ENCODE results near the gene GRPR. TPM values are rescaled to one million over a fixed set of nuclear protein-coding genes. Genes with fewer than 3 reads are reported as not detected.
"Not testable (repeated sequence)": the region's sequence is repeated elsewhere in the genome, so short reads cannot be mapped to it uniquely, and the experiment has no call there.

The GRPR gene
- total and polyA plus RNA-seq, 9 donors, result 0.48 to 0.81 (median 0.68) TPM

DNA sequence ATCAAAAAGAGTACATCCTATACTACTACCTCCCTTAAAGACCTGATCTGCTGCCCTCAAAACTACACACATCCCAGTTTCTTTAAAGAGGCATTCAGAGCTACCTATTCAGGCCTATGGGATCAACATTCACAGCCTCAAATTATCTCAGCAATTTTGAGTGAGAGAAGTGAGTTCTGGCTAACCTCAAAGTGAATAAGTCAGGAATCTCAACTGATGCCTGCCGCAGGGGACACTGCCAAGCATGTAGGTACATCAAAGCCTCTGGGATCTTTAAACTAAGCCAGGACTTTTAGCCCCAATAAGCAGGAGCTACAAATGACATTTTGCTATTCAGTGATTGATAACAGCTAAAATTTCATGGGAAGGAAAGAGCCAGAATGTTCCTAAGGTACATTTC lies 11.6 kb downstream of the GRPR start:
- no CpG with 5 or more reads among the region's 1 CpG for WGBS (ENCODE audit: insufficient coverage)

GRCh38 chrX:16136080-16136479 lies 12.7 kb downstream of the GRPR start:
- WGBS (ENCODE audit: insufficient coverage), result no CpG with 5 or more reads among the region's 2 CpGs
- H3K9me3 ChIP-seq (replicated peaks; ENCODE audit: control insufficient read depth, low read depth, low read length), result no peaks in the 10 kb centered on the region
- no peak overlapping the region for H3K4me3 ChIP-seq (ENCODE audit: low read length)
- no peaks in the 10 kb centered on the region for H3K4me1 ChIP-seq (ENCODE audit: control insufficient read depth, insufficient read depth, low read length)
- peaks cover 9% of the 10 kb centered on the region for H3K27me3 ChIP-seq (ENCODE audit: control insufficient read depth, insufficient read depth, low read length)
- no peaks in the 10 kb centered on the region for H3K36me3 ChIP-seq (ENCODE audit: control insufficient read depth, insufficient read depth, low read length)
- no peak overlapping the region for H3K27ac ChIP-seq (ENCODE audit: low read length)
- DNase-seq, result no peak

More for the DNA sequence above, 11.6 kb downstream of the GRPR start:
- Histone ChIP-seq H3K4me3 (ENCODE audit: low read length) (no peak overlapping the region), H3K4me1 (ENCODE audit: control insufficient read depth, insufficient read depth, low read length) (no peaks in the 10 kb centered on the region), H3K36me3 (ENCODE audit: control insufficient read depth, insufficient read depth, low read length) (no peaks in the 10 kb centered on the region), H3K27ac (ENCODE audit: low read length) (no peak overlapping the region), H3K9me3 (replicated peaks; ENCODE audit: control insufficient read depth, low read depth, low read length) (no peaks in the 10 kb centered on the region), H3K27me3 (ENCODE audit: control insufficient read depth, insufficient read depth, low read length) (peaks cover 8% of the 10 kb centered on the region)
- DNase-seq, result no peak

- Histone ChIP-seq H3K9me3 (replicated peaks; ENCODE audit: control insufficient read depth, low read depth, low read length) (no peaks in the 10 kb centered on the region), H3K36me3 (ENCODE audit: control insufficient read depth, insufficient read depth, low read length) (no peaks in the 10 kb centered on the region), H3K27ac (ENCODE audit: low read length) (no peak overlapping the region), H3K4me3 (ENCODE audit: low read length) (no peak overlapping the region), H3K4me1 (ENCODE audit: control insufficient read depth, insufficient read depth, low read length) (no peaks in the 10 kb centered on the region), H3K27me3 (ENCODE audit: control insufficient read depth, insufficient read depth, low read length) (peaks cover 13% of the 10 kb centered on the region)
- no peak for DNase-seq
These were observed 14.2 kb downstream of the GRPR start for GRCh38 chrX:16137416-16138107.

GRCh38 chrX:16138108-16138427 lies 14.7 kb downstream of the GRPR start:
- Histone ChIP-seq H3K9me3 (replicated peaks; ENCODE audit: control insufficient read depth, low read depth, low read length) (no peaks in the 10 kb centered on the region), H3K4me1 (ENCODE audit: control insufficient read depth, insufficient read depth, low read length) (no peaks in the 10 kb centered on the region), H3K27ac (ENCODE audit: low read length) (no peak overlapping the region), H3K27me3 (ENCODE audit: control insufficient read depth, insufficient read depth, low read length) (peaks cover 13% of the 10 kb centered on the region), H3K4me3 (ENCODE audit: low read length) (no peak overlapping the region), H3K36me3 (ENCODE audit: control insufficient read depth, insufficient read depth, low read length) (no peaks in the 10 kb centered on the region)
- no peak for DNase-seq
- 71% methylated on average over 1 of the region's 1 CpG for WGBS (ENCODE audit: insufficient coverage)

- no peak overlapping the region for H3K4me3 ChIP-seq (ENCODE audit: low read length)
- no peaks in the 10 kb centered on the region for H3K36me3 ChIP-seq (ENCODE audit: control insufficient read depth, insufficient read depth, low read length)
- H3K27me3 ChIP-seq (ENCODE audit: control insufficient read depth, insufficient read depth, low read length), result peaks cover 11% of the 10 kb centered on the region
- DNase-seq, result no peak
- H3K4me1 ChIP-seq (ENCODE audit: control insufficient read depth, insufficient read depth, low read length), result no peaks in the 10 kb centered on the region
- no peak overlapping the region for H3K27ac ChIP-seq (ENCODE audit: low read length)
- H3K9me3 ChIP-seq (replicated peaks; ENCODE audit: control insufficient read depth, low read depth, low read length), result no peaks in the 10 kb centered on the region
- 69% methylated on average over 2 of the region's 4 CpGs for WGBS (ENCODE audit: insufficient coverage)
These were observed 17.1 kb downstream of the GRPR start for GRCh38 chrX:16140448-16140847.

DNA sequence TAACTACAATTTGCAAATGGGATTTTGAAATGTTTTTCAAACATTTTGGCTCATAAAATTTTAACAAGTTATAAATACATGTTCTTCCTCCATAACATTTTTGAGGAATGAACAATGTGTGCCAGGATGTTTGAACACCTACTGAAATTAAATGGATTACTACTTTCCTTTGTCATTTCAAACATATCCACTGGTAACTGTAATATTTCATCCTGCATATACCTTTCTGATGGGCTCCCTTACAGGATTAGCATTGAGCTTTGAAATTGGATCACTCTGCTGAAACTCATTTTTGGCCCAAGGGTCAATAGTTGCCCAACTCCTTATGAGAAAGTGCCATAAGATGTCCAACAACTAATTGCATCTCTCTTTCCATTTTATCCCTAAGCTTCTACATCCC lies 17.6 kb downstream of the GRPR start:
- Histone ChIP-seq H3K4me1 (ENCODE audit: control insufficient read depth, insufficient read depth, low read length) (no peaks in the 10 kb centered on the region), H3K36me3 (ENCODE audit: control insufficient read depth, insufficient read depth, low read length) (no peaks in the 10 kb centered on the region), H3K9me3 (replicated peaks; ENCODE audit: control insufficient read depth, low read depth, low read length) (no peaks in the 10 kb centered on the region), H3K4me3 (ENCODE audit: low read length) (no peak overlapping the region), H3K27me3 (ENCODE audit: control insufficient read depth, insufficient read depth, low read length) (peaks cover 11% of the 10 kb centered on the region), H3K27ac (ENCODE audit: low read length) (no peak overlapping the region)
- no peak for DNase-seq

- no peak for DNase-seq
- H3K4me1 ChIP-seq (ENCODE audit: control insufficient read depth, insufficient read depth, low read length), result no peaks in the 10 kb centered on the region
- H3K27me3 ChIP-seq (ENCODE audit: control insufficient read depth, insufficient read depth, low read length), result peaks cover 11% of the 10 kb centered on the region
- no peak overlapping the region for H3K27ac ChIP-seq (ENCODE audit: low read length)
- no peaks in the 10 kb centered on the region for H3K36me3 ChIP-seq (ENCODE audit: control insufficient read depth, insufficient read depth, low read length)
- 83% methylated on average over 1 of the region's 4 CpGs for WGBS (ENCODE audit: insufficient coverage)
- H3K4me3 ChIP-seq (ENCODE audit: low read length), result no peak overlapping the region
- H3K9me3 ChIP-seq (replicated peaks; ENCODE audit: control insufficient read depth, low read depth, low read length), result no peaks in the 10 kb centered on the region
These were observed 18.3 kb downstream of the GRPR start for GRCh38 chrX:16141422-16142245.

DNA sequence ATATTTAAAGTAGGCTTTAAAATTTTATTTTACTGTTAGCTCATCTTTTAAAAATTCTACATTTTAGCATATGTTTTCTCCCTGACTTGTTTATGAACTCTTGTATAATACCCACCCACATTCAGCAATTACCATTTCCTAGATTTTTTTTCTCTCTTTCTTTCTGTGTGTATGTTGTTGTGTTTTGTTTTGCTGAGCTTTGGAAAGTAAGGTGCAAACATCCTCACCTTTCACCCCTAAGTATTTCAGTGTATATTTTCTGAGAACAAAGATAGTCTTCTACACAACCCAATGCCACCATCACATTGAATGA lies 18.8 kb downstream of the GRPR start:
- no peaks in the 10 kb centered on the region for H3K9me3 ChIP-seq (replicated peaks; ENCODE audit: control insufficient read depth, low read depth, low read length)
- no peak overlapping the region for H3K27ac ChIP-seq (ENCODE audit: low read length)
- no peak overlapping the region for H3K4me3 ChIP-seq (ENCODE audit: low read length)
- no peaks in the 10 kb centered on the region for H3K4me1 ChIP-seq (ENCODE audit: control insufficient read depth, insufficient read depth, low read length)
- no peaks in the 10 kb centered on the region for H3K36me3 ChIP-seq (ENCODE audit: control insufficient read depth, insufficient read depth, low read length)
- H3K27me3 ChIP-seq (ENCODE audit: control insufficient read depth, insufficient read depth, low read length), result peaks cover 11% of the 10 kb centered on the region
- DNase-seq, result no peak

DNA sequence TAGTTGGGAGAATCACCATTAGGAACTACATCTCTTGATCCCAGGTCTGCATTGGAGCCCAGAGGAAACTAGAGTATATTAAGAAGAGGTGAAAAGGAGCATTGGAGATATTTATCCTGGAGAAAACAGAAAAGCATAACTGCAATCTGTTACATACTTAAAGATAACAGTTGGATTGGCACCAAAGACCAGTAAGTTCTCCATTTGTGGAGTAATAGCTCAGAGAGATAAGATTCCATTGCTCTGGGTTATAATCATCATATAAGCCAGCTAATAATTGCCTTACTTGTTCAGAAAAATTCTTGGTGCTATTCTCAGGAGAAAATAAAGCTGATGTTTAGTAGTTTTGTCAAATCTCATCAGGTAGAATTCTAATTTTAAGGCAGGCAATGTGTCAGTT lies 20.6 kb downstream of the GRPR start:
- peaks cover 18% of the 10 kb centered on the region for H3K27me3 ChIP-seq (ENCODE audit: control insufficient read depth, insufficient read depth, low read length)
- H3K4me1 ChIP-seq (ENCODE audit: control insufficient read depth, insufficient read depth, low read length), result no peaks in the 10 kb centered on the region
- no peak overlapping the region for H3K4me3 ChIP-seq (ENCODE audit: low read length)

DNA sequence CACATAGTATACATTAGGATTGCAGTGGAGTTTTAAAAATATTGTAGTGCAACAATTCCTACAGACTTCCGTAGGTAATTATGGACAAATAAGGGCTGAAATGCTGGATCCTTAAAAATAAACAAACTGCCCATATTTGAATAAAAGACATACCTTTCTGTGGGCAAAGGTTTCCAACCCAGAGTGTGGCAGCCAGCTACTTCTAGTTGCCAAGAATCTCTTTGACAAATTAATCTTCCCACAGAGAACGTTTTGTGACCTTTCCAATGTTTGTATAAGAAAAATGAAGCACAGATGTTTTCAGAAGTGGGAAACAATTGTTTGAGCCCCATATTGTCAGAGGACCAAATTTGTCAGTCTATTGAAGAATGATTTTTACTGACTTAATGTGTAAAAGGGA lies 21.1 kb downstream of the GRPR start:
- no peak overlapping the region for H3K27ac ChIP-seq (ENCODE audit: low read length)
- peaks cover 15% of the 10 kb centered on the region for H3K27me3 ChIP-seq (ENCODE audit: control insufficient read depth, insufficient read depth, low read length)
- no peaks in the 10 kb centered on the region for H3K9me3 ChIP-seq (replicated peaks; ENCODE audit: control insufficient read depth, low read depth, low read length)
- no CpG with 5 or more reads among the region's 2 CpGs for WGBS (ENCODE audit: insufficient coverage)
- no peak overlapping the region for H3K4me3 ChIP-seq (ENCODE audit: low read length)
- no peaks in the 10 kb centered on the region for H3K4me1 ChIP-seq (ENCODE audit: control insufficient read depth, insufficient read depth, low read length)
- no peak for DNase-seq
- H3K36me3 ChIP-seq (ENCODE audit: control insufficient read depth, insufficient read depth, low read length), result no peaks in the 10 kb centered on the region

More for the DNA sequence above, 20.6 kb downstream of the GRPR start:
- H3K27ac ChIP-seq (ENCODE audit: low read length), result no peak overlapping the region
- no peaks in the 10 kb centered on the region for H3K36me3 ChIP-seq (ENCODE audit: control insufficient read depth, insufficient read depth, low read length)
- no peaks in the 10 kb centered on the region for H3K9me3 ChIP-seq (replicated peaks; ENCODE audit: control insufficient read depth, low read depth, low read length)
- DNase-seq, result no peak

- not testable (repeated sequence) for H3K4me3 ChIP-seq (ENCODE audit: low read length); DNase-seq; H3K27ac ChIP-seq (ENCODE audit: low read length); H3K36me3 ChIP-seq (ENCODE audit: control insufficient read depth, insufficient read depth, low read length); H3K9me3 ChIP-seq (replicated peaks; ENCODE audit: control insufficient read depth, low read depth, low read length); H3K4me1 ChIP-seq (ENCODE audit: control insufficient read depth, insufficient read depth, low read length)
- H3K27me3 ChIP-seq (ENCODE audit: control insufficient read depth, insufficient read depth, low read length), result peaks cover 17% of the 10 kb centered on the region
- WGBS (ENCODE audit: insufficient coverage), result no CpG with 5 or more reads among the region's 1 CpG
These were observed 21.7 kb downstream of the GRPR start for GRCh38 chrX:16145093-16145492.
